ENCODE results near the gene MCAT.

MCAT gene

DNA sequence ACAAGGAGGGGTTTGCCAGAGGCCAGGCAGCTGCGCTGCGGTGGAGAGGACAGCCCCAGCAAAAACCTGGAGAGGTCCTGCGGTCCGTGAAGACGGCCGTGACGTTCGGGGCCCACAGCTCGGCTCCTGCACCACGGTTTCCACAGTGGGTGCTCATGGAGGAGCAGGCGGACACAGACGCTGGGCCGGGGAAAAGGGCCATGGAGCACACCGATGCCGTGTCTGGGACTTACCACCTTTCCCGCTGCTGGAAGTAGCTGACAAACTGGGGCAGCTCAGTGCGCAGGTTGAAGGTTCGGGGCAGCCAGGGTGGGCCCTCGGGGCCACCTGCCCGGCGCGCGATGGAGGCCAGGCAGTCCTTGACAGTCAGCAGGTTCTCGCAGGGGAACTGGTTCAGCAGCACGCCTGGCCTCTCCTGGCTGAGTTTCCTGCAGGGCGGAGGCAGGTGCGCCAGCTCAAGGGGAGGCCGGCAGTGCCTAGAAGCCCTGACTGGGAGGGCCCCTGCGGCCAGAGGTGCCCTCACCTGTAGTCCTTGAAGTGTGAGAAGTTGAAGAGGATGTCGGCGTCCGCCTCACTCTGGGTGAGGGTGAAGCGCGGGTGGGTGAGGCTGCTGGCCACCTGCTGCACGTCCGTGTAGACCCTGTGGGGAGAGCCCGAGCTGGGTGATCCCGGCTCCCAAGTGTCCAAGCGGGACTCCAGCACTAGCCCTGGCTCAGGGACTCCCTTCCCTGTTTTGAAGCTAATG is 30.9 kb upstream of the MCAT start:
- peak in 1 of 10 donors; percentile 75 for DNase-seq
- intact Hi-C loops (cut with DNase I) = no loop called here

DNA sequence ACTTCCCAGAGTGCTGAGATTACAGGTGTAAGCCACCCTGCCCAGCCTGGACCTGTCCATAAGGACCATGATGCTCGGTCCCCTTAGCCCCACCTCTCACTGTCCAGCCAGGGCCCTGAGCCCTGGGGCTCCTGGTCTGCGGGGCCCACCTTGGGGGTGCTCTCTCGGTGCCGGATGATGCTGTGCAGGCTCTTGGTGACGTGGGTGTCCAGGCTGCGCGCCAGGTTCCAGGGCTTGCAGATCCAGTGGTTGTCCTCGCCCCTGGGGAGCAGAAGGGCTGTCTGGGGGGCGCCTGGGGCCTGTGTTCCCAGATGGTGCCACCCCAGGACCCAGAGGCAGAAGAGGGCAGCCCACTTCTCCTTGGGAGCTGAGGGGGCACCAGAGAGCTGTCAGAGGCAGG is 30.4 kb upstream of the MCAT start:
- peak in 1 of 10 donors; percentile 79 for DNase-seq
- intact Hi-C loops (cut with DNase I) = no loop called here

DNA sequence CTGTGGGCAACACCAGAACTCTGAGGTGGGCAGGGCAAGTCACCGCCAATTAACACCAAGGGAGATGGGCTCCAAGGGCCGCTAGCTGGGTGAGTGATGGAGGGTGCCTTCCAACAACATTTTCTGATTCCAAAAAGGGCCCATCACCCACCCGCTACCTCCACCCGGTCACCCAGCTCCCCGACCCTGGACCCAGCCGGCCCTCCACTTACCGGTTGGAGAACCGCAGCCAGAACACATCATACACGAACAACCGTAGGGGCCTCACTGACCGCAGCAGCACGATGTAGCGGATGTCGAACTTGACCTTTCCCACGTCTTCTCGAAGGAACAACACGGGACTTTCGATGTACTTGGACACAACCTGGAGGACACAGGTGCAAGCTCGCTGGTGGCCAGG is 29.0 kb upstream of the MCAT start:
- DNase-seq = peak in 1 of 10 donors; percentile 70
- intact Hi-C loops (cut with DNase I) = no loop called here

DNA sequence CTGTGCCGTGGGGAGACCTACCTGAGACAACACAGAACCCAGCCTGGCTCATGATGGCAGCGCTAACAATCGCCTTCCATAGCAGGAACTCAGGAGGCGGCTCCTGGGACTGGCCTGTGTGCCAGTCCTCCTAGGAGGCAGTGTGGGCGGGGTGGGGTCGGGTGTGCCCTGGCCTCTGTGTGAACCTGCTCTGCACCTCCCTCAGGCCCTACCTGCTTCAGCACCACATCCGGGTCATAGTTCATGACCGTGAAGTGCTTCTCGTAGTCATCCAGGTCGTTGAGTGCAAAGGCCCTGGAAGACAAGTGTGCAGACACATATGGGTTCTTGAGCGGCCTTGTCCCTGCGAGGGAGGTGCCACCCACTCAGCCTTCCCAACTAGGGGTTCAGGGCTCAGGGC is 28.4 kb upstream of the MCAT start:
- intact Hi-C loops (cut with DNase I) = no loop called here
- peak in 1 of 10 donors; percentile 63 for DNase-seq

DNA sequence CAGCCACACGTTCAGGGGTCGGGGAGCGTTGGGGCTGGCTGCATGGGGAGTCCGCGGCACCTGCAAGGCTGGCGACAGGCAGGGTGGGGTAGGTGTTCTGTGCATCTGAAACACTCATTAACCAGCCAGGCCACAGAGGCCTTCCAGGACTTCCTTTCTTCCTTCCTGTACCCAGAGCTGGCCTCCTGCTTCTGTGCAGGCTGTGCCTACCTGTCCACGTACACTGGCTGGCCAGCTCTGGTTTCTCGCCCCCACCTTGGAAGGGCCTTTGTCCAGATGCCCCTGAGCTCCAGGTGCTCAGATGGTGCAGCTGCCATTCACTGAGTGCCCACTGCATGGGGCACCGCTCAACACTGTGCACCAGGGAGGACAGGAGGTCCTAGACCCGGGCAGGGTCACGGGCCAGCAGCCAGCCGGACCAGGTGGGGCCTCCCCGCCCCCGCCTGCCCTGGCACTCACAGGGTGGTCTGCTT is 27.9 kb upstream of the MCAT start:
- intact Hi-C loops (cut with DNase I) = no loop called here
- DNase-seq = peak in 1 of 10 donors; percentile 45

DNA sequence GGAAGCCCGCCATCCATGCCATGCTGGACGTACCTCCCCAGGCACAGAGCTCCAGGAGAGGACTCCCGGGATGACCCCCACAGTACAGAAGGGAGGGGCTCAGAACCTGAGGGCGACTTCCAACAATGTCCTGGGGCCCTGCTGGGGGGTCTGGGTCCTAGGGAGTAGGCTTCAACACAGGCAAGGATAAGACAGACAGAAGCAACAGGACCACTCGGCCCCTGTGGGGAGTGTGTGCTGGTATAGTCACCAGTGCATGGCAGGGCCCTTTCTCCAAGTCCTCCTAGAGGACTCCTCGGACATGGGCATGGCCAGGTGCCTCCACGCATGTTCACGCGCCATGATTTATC is 26.9 kb upstream of the MCAT start:
- intact Hi-C loops (cut with DNase I) = no loop called here
- peak in 1 of 10 donors; percentile 64 for DNase-seq

DNA sequence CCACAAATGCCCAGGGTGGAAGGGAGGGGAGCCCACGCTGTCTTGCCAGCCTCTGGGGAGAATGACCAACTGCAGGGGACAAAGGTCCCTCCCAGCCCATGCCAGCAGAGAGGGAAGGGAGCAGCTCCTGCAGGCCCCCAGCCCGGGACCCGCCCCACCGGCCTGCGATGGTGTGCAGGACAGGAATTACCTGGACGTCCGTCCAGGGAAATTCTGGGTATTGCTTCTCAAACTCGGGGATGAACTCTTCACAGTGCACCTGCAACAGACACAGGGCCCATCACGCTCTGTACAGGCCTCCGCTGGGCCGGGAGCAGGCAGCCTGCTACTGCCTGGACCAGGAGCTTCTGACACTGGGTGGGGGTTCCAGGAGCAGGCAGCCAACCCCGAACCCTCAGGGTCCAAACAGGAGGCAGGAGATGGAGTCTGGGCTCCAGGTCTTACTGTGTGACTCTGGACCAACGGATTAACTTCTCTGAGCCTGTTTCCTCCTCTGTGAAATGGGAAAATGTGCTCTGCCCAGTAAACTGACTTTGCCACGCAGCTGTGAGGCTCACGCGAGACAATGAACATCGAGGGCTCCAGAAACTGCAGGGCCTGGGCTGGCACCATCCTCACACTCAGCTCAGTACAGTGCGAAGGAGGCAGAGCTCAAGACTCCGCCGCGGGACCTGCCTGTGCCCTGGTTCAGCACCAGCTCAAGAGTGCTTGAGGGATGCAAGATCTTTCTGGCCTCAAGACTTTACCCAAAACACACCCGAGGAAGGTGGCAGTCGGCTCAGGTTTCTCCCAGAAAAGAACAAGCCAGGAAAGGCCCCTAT is 26.3 kb upstream of the MCAT start:
- DNase-seq = no peak
- intact Hi-C loops (cut with DNase I) = no loop called here

DNA sequence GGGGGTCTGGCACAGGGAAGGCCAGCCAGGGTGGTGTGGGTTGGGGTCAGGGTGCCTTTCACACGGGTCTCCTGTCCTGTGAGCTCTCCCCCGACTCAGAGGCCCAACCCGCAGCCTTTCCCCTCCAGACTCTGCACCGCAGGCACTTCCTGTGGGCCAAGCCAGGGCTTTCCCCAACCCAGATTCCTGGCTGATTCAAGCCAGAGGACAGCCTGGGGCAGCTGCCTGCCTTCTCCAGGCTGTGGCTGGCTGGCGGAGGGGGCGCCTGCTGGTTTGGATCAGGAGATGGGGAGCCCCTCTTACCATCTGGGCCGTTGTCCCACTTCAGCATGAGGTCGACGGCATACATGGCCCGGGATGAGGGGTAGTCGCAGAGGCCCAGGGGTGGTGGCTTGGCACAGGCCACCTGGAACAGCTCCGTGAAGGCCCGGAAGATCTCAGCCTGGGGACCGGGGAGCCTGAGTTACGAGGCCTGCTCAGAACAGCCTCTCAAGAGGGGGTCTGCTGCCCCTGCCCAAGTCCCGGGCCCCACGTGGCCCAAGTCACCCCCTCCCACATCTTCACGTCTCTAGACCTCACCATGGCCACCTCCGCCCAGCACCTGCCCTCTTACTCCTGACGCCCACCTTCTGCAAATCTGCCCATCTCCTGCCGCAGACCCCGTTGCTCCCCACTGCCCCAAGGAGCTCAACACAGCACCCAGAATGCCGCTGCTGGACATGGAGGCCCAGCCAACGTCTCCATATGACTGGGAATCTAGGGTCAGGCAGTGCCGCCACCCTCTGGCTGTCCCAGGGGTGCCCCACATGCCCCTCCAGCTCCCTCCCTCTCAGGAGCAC is 25.5 kb upstream of the MCAT start:
- intact Hi-C loops (cut with DNase I) = no loop called here
- DNase-seq = no peak

DNA sequence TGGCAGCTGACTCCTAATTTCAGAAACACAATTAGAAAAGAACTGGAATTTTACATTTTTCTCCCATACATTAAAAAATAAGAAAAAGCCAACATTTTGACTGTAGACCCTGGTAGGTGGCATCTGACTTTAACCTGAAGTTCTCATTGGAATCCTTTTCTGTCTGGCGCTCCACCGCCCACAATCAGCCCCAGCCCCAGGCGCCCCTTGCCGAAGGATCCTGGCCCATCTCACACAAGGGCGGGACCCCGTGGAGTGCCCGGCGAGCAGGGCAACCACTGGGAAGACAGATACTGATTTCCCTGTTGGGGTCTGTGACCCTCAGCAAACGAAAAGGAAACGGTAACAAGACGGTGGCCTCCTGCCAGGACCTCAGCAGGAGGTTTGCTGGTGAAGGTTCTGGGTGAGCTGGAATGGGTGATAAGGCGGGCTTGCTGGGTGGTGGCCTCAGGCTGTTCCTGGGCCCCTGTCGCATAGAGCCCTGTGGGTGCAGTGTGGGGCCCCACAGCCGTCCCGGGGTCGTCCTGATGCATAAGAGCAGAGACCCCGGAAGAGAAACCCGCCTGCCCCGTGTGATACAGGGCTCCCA is 23.9 kb upstream of the MCAT start:
- DNase-seq = no peak
- intact Hi-C loops (cut with DNase I) = no loop called here

DNA sequence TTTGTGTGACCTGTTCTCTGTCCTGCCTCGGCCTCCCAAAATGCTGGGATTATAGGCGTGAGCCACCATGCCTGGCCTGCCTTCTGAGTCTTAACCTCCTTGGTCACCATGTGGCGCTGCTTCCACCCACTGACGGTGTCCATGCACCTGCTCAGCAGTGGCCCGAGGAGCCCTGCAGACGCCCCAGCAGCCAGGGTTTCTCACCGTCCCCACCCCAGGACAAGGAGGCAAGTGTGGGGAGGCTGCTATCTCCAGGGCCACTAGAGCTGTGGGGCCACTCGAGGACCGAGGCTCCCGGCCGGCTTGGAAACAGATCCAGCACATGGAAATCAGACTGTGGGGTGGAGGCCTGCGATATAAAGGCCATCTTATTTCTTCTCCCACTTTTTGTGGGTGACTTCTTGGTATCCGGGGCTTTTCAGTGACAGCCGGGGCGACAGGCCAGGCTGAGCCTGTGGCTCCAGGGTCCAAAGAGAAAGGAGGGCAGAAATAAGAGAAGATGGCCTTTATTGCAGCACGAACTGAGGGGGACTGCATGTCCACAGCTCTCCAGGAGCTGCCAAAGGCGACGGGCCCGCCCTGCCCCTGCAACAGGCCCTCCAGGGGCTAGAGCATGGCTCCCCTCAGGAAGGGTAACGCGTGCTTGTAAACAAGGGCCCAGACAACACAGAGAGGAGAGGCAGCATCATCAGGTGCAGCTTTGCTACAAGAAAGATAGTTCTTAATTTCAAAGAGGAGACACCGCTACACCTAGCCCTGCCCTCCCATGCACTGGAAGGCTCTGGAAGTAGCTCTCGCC is 23.1 kb upstream of the MCAT start:
- intact Hi-C loops (cut with DNase I) = no loop called here
- no peak for DNase-seq

DNA sequence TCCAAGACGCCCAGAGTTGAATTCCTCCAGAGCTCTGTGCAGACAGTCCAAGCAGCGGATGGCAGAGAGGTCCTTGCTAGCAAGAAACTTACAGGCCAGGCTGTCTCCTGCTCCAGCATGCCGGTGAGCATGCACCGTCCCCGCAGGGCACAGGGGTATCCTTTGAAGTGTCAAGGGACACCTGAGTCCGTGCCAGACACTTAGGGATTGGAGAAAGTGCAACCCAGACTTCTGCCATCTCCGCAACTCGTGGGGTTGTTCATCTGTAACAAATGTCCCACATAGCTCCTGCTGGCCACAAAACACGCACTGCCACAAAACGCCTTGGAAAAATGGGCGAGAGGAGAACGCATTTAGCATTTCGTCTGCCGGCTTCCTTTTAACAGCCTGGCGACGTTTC is 21.4 kb upstream of the MCAT start:
- no peak for DNase-seq
- intact Hi-C loops (cut with DNase I) = no loop called here

DNA sequence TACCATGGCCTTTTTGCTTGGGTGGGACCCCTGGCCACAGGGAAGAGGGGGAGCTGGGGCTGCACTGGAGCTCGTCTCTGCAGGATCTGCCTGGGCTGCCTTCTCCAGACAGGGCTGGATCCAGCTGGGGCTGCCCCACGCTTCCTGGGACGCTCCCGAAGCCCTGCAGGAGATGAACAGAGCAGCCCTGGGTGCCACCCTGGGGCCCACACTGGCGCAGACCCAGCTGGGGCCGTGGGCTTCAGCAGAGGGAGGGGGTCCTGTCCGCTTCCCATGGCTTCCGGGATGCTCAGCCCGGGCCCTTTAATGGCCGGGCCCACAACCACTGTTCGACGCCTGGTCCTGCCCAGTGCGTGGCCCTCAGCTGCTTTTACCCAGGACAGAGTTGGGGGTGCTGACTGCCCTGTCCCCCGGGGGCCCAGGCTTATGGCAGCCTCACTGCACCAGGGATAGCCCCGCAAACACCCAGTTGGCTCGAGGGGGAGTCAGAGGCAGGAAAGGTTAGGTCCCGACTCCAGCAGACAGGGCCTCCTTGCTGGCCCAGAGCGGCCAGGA is 20.1 kb upstream of the MCAT start:
- no peak for DNase-seq
- intact Hi-C loops (cut with DNase I) = no loop called here

DNA sequence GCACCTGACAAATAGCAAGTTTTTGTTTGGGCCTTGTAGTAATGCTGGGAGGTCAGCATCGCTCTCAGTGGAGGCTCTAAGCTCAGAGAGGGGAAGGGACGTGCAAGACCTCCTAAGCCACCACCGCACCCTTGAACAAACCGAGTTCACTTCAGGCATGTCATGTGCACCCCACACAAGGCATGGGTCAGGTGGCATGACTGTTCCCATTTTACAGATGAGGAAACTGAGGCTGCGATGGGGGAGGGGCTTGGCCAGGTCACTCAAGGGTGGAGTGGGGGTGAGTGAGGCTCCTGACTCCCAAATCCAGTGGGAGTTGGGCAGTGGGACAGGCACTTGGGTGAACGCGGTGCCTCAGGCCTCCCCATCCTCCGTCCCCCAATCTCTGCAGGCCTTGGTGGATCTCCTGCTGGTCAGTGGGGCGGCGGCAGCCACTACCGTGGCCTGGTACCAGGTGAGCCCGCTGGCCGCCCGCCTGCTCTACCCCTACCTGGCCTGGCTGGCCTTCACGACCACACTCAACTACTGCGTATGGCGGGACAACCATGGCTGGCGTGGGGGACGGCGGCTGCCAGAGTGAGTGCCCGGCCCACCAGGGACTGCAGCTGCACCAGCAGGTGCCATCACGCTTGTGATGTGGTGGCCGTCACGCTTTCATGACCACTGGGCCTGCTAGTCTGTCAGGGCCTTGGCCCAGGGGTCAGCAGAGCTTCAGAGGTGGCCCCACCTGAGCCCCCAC is 19.4 kb upstream of the MCAT start:
- DNase-seq = no peak
- intact Hi-C loops (cut with DNase I) = no loop called here

DNA sequence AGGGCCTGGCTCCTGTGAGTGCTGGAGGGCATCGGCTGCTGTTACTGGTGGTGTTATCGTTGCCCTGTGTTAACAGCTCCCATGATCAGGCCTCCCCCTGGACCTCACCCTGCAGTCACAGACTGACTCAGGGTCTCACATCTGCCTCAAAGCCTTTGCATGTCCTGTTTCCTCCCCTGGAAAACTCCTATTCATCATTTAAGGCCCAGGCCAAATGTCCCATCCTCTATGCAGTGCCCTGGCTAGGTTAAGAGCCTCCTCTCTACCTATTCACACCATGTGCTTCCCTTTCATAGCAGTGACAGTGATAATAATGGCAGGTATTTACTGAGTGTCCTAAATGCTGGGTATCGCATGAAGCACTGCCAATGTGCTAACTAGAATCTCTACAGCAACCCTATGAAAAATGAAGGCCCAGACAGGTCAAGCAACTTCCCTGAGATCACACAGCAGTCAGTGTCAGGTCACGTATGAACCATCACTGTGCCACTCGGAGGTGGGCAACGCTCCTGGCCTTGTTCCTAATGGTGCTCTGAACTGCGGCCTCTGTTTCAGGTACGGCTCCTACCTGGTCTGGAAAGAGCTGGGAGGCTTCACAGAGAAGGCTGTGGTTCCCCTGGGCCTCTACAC is 17.4 kb upstream of the MCAT start:
- DNase-seq = no peak
- intact Hi-C loops (cut with DNase I) = no loop called here

DNA sequence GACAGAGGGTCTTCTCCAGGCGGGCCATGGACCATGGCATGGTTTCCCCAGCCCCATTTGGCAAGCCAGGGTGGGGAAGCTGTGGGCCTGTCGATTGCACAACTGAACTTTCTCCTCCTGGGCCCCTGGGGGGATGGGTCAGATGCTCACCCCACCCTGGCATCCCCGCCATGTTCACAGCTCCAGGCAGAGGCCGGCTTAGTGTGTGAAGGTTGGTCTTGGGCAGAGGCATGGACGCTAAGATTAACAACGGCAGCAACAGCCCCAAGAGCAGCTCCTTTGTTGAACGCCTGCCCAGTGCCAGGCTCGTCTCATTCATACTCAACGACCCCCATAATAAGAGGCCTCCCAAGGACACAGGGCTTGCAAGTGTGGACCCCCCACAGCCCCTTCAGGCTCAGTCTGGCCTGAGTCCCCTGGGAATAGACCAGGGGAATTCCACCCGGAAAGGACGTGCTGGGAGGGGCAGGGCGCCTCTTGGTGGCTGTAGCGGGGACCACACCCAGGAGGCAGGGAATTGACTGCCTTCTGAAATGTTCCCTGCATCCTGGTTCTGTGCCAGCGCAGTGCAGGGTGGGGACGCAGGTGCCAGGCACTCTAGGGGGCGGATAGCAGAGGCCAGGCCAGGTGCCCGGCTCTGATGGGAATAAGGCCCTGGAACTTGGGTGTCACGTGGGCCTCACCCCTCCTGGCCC is 16.4 kb upstream of the MCAT start:
- no peak for DNase-seq
- intact Hi-C loops (cut with DNase I) = no loop called here

DNA sequence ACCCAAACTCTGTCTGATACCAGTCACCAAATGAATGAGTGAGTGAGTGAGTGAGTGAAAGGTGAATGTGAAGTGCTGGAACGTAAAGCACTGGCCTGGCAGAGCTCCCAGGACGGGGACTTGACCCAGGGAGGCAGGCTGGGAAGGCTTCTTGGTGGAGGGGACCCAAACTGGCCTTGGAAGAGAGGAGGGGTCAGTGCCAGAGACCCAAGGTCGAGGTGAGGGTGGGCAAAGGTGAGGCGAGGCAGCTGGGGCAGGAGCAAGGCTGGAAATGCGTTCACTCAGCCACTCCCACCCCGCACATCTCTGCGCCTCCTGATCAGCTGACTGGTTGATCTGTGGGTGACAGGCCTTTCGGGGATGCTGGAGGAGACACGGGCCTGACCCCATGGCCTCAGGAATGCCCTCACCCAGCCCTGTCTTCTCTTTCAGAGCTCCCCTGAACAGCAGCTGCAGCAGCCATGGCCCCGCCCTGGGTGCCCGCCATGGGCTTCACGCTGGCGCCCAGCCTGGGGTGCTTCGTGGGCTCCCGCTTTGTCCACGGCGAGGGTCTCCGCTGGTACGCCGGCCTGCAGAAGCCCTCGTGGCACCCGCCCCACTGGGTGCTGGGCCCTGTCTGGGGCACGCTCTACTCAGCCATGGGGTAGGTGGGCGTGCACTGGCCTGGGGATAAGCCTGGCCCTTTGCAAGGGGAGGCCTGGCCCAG is 15.7 kb upstream of the MCAT start:
- intact Hi-C loops (cut with DNase I) = no loop called here
- no peak for DNase-seq

DNA sequence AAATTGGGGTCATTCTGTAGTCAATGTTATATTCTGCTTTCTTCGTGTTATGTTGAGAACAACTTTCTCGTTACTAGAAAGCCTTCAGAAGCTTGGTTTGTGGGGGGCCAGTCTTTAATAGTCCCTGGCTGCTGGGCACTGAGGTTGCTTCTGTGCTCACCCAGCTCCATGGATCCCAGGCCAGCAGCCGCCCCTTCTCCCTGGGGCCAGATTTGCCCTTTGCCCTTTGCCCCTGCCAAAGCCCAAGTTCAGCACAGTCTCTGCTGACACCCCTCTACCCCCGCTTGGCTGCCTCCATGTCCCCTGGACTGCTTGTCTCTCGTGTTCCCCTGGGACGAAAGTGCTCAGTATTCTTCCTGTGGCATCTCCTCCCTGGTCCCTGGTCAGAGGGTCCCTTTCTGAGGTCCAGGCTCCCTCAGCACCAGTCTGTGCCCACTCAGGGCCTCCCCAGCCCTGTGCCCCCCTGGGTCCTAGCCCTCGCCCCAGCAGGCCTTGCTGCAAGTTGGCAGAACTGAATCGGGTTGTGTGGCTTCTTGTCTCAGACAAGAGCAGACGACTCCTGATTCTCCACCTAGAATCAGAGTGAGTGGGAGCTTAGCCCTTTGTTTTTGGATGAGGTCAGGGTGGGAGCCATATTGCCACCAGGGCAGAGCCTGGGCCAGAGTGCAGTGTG is 14.8 kb upstream of the MCAT start:
- no peak for DNase-seq
- intact Hi-C loops (cut with DNase I) = no loop called here
